DMS153 (cell line): ENCODE results near the gene RGS1.
"Not testable (repeated sequence)": the region's sequence is repeated elsewhere in the genome, so short reads cannot be mapped to it uniquely, and the experiment has no call there.

Experiments used
- DNase-seq: peaks from one replicate; lab custom pipeline; 2025; lab: John Stamatoyannopoulos, UW

Gene RGS1, protein sequence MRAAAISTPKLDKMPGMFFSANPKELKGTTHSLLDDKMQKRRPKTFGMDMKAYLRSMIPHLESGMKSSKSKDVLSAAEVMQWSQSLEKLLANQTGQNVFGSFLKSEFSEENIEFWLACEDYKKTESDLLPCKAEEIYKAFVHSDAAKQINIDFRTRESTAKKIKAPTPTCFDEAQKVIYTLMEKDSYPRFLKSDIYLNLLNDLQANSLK

DNA sequence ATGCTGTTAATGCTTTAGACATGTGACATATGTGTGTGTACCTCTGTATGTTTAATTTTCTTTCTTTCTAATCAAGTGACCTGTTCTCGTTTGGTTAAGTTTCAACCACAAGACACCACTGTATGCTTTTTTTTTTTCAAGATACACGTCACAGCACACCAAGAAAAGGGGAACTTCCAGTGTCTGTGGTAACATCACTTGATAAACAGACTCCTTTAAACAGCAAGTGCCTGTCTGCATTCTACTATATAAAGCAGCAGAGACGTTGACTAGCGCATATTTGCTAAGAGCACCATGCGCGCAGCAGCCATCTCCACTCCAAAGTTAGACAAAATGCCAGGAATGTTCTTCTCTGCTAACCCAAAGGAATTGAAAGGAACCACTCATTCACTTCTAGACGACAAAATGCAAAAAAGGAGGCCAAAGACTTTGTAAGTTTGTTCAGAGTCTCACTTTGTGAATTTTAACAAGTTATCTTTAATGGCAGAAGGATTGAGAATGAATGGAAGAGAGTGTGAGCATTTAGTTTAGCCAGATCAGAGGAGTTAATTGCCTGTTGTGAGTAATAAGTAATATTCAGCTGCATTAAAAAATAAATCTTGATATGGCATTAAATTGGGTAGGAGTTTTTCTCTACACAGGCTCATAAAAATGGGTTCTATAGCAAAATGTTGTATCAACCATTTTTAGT is at the start of gene RGS1:
Gene RGS1, plus strand, starts transcription at position 275 of the 691 bp plus-strand sequence. Its CDS starts 20 bp downstream, at position 295.
- no peak for DNase-seq

DNA sequence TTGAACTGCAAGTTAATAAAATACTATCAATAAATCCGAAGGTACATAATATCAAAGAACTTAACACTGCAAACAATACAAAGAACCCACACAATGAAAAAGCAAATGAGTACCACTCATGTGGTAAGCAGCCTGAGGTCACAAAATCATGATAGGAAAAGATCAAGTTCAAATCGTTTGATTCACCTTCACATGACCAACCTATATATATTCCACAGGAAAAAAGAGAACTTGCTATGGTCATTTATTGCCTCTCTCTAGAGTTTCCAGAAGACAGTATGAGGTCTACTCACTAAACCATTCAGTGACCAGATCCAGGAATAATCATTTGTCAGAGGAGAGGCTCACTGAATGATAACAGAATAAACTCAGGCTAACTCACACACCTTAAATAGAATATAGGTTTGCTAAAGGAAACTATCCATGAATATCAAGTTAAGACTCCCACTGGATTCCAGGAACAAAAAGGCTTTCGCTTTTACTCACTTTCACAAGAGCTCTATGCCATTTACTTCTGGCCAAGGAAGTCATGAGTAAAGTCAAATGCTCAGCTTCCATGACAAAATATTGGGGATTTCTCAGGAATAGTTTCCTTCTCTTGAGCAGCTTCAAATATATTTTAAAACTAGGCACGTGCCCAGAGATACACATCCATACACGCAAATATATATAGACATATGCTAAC is 48.3 kb upstream of the RGS1 start:
- DNase-seq: no peak

DNA sequence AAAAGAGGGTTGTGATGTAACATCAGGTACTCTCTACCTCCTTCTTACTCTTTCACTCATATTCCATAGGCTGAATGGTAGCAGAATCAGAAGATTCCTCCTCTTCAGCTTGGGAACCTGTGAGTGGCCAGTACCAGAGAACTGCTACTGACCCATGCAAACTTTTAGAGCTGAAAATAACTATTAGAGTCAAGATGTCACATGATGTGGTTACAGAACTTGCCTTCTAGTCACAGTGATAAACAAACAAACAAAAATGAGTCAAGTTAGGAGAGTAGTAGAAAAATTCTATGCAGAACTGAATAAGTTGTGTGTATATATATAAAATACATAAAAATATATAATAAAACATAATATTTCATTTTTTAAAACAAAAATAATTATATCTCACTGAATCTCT is 47.6 kb upstream of the RGS1 start:
- DNase-seq: no peak

DNA sequence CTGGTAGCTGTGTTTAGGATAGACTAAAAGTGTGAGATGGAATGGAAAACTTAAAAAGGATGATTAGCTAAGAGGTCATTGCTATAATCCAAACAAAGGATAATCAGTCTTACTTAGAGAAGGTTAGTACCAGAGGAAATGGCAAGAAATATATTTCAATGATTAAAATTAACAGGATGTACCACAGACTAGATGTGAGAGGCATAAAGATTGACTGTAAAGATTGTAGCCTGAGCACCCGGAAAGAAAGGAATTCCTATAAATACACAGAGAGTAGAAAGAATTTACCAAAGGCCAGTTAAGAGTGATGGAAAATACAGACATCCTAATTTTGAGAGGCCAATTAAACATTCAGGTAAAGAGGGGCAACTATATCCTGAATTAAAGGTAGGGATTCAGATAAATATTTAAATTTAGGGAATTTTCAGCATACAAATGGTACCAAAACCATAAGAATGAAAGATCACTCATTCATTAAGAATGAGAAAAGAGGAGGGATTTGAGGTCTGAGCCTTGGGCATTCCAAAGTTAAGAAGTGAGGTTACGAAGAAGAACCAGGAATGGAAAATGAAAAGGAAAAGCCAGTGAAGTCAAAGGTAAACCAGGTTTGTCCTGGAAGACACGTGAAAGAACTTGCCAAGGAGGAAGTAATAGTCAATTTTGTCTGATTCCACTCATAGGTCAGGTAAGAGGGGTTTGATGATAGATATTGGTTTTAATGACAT is 46.4 kb upstream of the RGS1 start:
- DNase-seq: no peak

DNA sequence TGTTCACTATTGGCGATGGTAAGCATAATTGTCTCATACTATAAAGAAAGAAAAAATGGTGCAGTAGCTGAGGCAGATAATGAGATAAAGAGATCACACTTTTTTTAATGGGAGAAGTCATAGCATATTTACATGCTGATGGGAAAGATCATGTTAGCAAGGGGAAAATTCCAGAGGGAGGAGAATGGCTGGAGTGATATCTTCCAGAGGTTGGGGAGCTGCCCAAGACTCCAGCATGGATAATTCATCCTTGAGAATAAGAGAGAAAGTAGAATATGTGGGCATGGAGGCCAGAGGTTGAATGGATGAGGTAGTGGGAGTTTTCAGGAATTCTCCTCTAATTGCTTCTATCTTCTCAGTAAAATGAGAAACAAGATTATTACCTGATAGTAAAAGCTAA is 45.8 kb upstream of the RGS1 start:
- DNase-seq: no peak

DNA sequence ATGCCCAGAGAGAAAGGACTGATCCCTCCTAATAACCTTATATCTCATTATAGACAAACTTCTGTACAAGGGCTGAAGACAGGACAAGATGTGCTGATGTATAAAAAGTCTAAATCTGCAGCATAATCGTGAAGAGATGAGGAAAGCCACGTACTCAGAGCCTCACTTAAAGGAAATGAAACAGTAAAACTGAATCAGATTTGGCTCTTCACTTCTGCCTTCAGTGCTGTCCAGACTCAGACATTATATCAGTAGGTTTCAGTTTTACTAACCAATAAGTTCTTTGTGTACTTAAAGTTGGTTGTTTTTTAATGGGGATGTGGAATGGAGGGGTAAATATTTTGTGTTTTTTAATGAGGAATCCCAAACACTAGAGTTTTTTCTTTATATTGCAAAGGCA is 45.3 kb upstream of the RGS1 start:
- no peak for DNase-seq

DNA sequence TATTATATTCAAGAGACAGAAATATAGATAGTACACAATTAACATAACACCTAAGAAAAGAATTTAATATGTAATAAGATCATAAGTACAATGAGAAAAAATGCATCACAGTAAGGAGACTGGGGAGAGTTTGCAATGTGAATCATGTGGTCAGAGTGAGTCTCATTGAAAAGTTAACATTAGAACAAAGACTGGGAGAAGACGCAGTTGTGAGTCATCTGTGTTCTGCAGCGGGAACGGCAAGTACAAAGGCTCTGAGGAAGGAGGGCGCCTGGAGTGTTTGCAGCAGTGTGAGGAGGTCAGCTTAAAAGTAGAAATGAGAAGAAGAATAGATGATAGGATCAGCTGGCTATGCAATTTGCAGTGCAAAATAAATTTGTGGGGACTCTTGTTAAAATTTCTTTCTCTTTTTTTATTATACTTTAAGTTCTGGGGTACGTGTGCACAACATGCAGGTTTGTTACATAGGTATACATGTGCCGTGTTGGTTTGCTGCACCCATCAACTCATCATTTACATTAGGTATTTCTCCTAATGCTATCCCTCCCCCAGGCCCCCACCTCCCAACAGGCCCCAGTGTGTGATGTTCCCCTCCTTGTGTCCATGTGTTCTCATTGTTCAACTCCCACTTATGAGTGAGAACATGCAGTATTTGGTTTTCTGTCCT is 44.4 kb upstream of the RGS1 start:
- DNase-seq: not testable (repeated sequence)

DNA sequence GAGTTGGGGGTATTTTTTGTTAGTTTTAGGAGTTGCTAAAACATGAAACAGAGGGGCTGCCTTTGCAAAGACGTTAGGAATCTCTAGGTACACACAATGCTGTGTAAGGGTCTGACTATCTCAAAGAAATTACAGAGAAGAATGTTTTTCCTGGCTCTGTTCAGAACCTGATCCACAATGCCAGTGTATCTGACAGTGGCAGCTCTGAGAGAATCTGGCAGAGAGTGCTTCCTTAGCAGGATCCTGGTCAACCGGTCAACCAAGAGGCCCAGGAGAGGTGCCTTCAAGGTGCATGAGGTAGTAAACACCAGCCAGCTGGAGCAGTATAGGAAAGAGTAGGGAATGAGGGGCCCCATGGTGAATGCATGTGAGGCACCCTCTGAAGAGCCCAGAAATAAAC is 40.9 kb upstream of the RGS1 start:
- no peak for DNase-seq

DNA sequence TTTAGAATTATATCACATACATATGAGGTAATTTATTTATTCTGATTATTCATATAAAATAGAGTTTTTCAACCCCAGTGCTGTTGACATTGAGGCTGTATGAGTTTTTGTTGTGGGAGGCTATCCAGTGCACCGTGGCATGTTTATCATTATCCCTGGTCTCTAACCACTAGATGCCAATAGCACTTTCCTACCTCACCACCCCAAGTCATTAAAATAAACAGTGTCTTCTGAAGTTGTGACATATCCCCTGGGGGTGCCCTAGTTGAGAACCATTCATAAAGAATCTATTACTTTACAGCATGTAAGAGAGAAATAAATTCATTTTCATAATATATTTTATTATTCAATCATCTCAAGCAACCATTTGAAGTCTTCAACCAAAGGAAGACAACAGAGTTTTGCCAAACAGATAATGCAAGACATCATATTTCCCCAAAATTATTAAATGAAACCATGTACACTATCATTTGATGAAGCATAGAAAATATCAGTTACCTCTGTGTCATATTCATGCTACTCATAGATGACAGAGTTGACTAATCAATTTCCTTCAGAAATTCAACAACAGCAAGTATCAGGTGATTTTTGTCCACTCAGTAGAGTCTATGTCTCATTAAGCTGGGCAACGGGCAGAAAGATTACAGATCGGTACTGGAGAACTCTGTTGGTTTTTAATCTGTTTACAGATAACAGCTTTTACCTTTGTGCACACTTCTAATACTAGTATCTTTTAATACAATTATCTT is 39.5 kb upstream of the RGS1 start:
- no peak for DNase-seq

DNA sequence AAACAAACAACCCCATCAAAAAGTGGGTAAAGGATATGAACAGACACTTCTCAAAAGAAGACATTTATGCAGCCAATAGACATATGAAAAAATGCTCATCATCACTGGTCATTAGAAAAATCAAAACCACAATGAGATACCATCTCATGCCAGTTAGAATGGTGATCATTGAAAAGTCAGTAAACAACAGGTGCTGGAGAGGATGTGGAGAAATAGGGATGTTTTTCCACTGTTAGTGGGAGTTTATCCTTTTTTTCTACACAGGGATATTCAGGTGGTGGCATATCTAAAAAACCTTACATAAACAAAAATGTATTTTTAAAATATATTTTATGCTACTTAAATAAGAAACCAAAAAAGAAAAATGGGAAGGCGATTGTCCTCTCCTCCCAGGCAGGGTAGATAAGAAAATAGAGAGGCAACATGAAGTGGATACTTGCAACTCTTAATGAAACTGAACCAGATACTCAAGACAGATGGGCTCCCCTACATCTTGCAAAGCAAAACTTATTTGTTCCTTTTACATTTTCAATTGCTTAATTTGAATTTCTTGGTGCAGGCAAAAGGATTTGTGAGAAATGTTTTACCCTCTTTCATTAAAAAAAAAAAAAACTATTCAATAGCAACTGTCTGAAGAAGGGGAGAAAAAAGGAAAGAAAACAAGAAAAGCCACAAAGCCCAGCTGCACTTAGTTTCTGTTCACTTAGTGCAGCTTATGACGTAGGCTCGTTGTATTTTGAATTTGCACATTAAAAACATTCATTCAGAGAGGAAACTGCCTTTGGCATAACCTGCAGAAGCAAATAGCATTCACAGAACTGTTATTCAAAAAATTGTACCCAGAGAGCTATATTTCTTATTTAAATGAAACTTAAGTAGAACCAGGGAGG is 36.9 kb upstream of the RGS1 start:
- peak; percentile 1 for DNase-seq

DNA sequence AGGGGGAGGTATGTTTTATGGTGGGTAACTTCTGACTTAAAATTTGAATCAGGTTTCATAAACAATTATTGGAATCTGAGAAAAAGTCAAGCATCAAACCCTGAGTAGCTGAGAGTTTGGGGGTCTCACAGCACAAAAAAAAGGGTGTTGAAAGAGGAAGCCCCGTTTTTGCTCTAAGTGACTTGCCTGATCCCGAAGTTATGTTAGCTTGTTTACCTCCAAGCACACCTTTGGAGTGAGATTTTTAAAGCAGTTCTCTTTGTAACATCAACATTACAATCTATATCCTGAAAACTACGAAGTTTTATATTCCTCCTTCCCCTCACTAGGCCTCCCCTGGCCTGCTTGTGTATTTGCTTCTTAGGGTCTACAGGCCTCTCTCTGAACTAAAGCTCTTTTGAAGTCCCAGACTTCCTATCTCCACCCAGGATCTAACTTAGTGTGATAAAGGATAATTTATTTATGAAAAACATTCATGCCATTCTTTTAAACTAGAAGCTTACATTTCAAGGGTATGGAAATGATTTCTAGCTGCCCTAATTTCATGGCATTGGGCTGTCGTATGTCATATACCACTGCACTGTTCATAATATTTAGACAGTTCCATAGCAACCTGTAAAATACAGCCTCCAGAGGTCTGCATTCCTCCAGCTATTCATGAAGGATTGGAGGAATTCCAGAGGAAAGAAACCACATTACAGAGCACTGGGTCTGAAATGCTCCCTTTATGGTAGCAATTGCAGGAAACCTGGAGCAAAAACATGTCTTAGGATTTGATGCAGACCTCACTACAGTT is 36.1 kb upstream of the RGS1 start:
- no peak for DNase-seq

DNA sequence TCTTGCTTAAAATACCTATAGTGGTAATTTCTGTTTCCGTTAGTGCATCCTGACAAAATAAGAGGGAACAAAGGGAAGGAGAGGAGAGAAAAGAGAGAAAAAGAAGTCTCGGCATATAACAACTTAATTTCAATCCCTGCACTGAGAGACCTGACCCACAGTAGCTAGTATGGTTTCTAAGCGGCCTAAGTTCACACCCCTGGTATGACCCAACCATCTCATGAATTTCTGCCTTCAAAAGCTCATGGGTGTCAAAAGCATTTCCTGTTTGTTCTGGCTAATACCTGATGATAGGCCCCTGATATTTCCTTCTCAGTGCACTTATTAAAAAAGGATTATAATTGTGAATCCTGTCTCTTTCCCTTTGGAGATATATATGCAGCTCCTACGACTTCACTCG is 32.1 kb upstream of the RGS1 start:
- no peak for DNase-seq

DNA sequence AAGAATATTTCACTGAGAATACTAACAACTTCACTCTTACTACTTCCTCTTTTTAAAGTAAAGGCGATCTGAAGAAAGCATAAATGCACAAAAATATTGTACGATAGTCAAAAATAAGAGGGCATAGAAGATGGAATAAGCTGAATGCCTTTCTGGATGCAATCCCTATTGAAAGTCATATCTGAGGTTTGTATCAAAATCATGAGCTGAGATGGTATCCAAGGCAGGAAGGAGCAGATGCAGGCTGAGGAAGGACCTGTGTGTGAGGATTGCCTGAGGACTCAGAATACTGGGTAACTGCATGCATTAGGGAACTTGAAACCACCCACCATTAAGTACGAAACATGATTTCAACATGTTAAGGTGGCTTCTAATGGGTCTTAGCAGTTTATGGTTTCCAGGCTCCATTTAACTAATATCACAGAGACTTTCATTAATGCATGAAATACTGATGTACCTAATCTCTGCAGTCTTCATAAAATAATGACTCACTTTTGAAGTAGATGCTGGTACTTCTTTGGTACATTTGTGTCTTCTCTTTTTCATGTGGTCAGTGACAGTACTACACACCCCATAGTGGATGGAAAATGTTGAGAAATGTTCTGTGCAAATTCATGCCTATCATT is 29.6 kb upstream of the RGS1 start:
- no peak for DNase-seq

DNA sequence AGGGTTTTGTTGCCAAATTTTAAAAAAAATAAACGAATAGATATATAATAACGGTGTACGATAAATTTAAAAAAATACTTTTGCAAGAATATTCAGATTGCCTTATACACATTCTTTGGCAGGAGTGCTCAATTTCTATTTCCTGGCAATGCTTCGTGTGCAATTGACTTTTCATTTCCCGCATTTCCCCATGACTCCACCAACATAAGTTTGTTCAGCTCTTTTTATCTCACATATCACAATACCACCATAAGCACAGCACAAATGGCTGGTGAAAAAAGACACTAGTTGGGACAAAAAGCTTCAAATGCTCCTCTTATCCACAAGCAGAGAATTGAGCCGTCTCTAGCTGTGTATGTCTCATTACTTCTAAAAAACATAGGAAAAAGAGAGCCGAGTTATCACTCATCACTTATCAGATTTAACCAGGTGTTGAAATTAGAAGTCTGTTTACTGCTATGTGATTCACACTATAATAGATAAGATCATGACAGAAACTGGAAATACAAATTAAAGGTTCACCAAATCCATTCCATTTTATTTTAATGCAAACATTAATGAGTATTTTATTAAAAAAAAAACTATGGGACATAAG is 28.9 kb upstream of the RGS1 start:
- no peak for DNase-seq

DNA sequence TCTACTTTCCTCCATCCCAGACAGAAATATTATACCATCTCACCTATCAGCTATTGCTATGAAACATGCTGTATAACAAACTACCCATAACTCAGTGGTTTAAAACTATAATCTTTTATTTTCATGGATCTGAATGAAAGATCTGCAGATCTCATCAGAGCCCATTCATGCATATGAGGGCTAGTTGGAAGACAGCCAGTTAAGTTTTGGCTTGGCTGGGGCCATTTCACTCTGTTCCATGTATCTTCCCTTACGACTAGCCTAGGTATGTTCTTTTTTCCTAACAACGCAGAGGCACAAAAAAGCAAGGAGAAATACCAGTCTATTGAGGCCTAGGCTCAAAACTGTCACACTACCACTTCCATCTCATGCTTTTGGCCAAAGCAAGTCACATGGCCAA is 28.1 kb upstream of the RGS1 start:
- no peak for DNase-seq

DNA sequence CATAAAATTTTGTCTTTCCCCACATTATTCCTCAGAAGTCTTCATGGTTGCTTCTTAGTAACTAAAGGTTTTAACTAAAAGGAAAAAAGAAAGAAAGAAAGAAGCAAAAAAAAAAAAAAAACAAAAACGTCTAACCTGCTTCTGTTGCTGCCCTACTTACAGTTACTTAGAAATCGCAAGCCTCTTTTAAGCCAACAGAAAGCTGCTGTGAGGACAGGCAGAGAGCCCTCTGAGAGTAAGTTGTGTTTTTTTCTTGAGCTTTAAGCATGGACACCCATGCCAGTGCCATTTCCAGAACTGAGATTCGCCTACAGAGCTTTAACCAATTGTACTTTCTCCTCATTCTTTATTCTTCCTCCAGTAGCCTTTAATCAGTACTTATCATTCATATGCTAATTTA is 25.6 kb upstream of the RGS1 start:
- DNase-seq: no peak

DNA sequence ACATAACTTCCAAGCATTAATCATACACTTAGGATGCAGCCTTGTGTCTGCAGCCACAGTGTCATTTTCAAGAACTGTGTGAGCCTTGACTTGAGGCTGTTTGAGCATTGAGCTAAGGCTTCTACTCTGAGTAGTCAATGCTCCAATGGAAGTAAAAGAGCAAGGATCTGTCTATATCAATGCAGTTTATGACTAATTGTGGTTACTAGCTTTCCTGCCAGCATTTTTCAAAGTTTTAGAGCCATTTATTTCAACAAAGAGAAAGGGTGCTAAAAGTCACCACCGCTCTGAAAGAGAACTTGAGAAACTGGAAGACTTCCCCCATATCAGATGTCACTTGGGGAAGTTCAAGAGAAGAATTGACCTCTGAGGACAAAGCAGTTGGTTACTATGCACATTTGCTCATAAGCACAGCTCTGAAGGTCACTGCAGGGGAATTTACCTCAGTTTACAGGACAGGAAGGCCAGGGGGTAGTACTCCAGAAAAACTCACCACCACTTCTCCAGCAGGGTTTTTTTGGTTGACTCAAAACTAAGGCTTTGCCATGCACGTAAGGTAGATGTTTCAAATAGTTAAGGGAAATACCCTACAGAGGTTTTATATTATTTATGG is 24.5 kb upstream of the RGS1 start:
- DNase-seq: no peak

DNA sequence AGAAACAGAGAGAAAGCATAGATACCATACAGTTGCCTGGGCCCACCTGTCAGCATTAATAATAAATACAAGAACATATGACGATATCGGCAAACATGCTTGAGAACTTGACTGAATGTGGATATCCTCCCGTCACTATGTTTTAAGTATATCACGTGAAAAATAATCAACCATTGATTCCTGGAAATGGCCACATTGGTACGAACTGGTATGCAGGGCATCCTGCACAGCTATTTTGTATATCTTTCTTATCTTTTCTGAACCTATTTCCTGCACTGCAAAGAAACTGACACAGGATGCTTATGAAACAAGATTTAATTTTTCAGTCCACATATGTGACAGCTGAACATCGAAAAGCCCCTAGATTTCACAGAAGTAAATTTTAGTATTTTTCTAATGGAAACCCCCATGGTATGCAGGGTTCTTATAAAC is 22.8 kb upstream of the RGS1 start:
- no peak for DNase-seq
